ENCODE results near the gene MFAP5.

The MFAP5 gene, protein sequence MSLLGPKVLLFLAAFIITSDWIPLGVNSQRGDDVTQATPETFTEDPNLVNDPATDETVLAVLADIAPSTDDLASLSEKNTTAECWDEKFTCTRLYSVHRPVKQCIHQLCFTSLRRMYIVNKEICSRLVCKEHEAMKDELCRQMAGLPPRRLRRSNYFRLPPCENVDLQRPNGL

DNA sequence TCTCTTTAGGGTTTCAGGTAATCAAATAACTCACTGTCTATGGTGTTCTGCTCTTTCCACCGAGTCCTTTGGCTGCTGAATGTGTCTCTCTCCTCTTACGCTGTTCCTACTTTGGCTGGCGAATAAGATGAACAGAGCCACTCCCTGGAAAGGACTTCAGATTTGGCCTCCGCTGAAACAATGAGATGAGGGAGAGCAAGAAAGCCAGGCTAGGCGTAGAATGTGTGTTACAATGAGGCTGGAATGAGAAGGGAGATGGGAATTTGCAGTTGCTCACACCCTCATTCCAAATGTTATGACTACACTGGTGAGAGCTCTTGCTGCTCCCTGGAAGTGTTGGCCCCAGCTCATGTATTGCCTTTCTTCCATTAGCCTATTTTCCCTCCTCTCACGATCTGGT is at the start of gene MFAP5:
Gene MFAP5, minus strand, starts transcription at position 234 of the 400 bp plus-strand sequence. CDS start 722 bp downstream, outside the sequence.
- in situ Hi-C loops (cut with MboI; ENCODE audit: low pct_unique_long_range_greater_than_20kb, low sequenced_read_pairs): loop anchor here (25.0 kb wide), 1 partner anchor 375 kb away; no protein-coding TSS in a partner anchor
- DNase-seq: no peak

DNA sequence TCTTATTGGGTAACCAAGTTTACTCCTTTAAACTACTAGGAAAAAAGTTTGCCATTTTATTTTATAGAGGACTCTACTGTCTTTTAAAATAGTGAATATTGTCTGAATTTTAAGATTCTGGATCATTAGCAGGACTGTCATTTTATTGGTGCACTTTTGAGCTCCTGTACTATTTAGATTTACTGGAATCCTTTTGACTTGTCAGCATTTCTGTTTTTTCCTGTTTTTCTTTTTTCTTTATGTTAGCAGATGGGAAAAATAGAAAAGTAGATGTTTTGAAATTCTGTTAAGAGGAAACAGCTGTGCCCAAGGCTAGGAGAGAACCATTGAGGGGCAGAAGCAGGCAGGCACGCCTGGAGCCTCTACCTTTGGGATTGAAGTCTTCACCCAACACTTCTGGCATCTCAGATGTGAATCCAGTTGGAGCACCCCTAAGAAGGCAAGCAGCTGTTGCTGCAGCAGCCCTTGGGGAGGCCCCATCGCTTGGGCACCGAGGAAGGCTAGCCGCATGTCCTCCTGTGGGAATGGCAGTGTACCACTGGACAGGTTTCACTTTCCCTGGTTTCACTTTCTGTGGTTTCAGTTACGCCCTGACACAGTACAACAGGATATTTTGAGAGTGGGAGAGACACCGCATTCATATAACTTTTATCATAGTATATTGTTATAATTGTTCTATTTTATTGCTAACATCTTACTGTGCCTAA is 46.7 kb upstream of the MFAP5 start:
- no peak for DNase-seq
- in situ Hi-C loops (cut with MboI; ENCODE audit: low pct_unique_long_range_greater_than_20kb, low sequenced_read_pairs): no loop called here

DNA sequence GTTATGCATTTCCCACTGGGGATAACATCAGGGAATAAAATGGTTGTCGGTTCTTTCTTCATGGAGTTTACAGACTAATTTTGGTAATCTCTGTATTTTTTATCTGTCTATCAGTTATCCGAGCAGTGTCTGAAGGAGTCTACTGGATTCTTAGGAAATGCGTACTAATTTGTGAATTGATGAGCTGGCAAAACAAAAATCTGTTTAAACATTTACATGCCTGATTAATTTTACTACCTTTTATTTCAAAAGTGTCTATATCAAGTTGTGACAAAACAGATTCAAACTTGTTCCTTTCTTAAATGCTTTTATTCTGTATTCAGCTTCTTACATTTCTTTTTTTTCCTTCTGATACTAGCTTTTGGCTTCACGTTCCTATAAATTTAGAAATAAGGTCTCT is 39.5 kb upstream of the MFAP5 start:
- in situ Hi-C loops (cut with MboI; ENCODE audit: low pct_unique_long_range_greater_than_20kb, low sequenced_read_pairs): no loop called here
- DNase-seq: no peak

DNA sequence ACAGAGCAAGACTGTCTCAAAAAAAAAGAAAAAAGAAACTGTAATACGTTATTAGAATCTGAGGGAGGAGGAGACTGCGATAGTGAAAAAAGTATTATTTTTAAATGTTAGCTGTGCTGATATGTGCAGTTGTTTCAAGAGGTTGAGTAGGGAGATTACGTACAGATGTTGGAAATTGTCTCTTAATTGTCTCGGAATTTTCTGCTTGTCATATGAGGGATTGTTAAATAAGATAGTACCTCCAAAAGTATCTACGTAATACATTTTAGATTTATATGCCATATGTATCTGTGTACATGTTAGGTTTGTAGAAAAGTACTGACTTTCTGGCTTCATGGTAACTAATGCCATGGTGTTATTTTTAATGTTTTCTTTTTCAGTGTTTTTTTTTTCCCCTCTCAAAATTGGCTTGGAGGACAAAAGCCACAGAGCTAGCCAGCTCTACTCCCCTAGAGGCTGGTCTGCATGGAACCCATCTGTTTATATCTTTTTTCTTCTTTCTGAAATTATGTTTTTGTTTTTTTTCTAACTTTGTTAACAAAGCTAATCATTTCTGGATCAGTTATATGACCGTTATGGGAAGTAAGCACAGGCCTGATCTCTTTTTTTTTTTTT is 38.5 kb upstream of the MFAP5 start:
- no peak for DNase-seq
- in situ Hi-C loops (cut with MboI; ENCODE audit: low pct_unique_long_range_greater_than_20kb, low sequenced_read_pairs): no loop called here

DNA sequence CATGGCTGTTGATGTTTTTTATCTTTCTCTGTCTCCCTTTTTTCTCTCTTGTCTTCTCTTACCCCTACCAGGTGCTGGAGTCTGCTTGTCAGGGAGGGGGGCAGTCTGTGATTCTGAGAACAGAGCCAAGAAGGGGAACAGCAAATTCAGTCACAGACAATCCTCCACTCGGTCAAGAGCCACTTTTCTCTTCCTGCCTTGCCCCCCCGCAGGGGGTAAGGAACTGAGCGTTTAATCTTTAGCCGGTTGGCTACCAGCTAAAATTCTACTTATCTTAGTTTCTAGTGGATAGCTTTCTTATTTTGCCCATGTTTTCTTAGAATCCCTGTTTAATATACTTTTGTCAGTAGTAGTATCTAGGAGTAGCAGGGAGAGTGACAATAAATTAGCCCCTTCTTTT is 37.1 kb upstream of the MFAP5 start:
- in situ Hi-C loops (cut with MboI; ENCODE audit: low pct_unique_long_range_greater_than_20kb, low sequenced_read_pairs): loop anchor here (25.0 kb wide), 1 partner anchor 188 kb away; no protein-coding TSS in a partner anchor
- DNase-seq: peak; percentile 23

DNA sequence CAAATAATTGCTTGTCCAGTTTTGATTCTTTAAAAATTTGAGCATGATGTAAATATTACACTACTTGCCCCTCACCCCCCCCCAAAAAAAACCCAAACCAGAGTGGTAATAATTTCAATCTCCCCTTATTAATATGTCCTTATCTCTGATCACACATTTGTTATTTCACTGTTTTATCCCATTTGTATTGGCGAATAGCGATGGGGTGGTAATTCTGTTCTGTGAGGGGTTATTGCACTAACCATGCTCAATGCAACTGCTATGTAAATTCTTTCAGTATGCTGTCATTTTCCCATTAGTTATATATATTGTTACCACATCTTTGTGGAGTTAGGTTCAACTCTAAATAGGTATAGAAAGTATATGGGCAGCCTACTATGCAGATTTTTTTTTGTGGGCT is 36.3 kb upstream of the MFAP5 start:
- no peak for DNase-seq
- in situ Hi-C loops (cut with MboI; ENCODE audit: low pct_unique_long_range_greater_than_20kb, low sequenced_read_pairs): loop anchor here (25.0 kb wide), 1 partner anchor 188 kb away; no protein-coding TSS in a partner anchor

DNA sequence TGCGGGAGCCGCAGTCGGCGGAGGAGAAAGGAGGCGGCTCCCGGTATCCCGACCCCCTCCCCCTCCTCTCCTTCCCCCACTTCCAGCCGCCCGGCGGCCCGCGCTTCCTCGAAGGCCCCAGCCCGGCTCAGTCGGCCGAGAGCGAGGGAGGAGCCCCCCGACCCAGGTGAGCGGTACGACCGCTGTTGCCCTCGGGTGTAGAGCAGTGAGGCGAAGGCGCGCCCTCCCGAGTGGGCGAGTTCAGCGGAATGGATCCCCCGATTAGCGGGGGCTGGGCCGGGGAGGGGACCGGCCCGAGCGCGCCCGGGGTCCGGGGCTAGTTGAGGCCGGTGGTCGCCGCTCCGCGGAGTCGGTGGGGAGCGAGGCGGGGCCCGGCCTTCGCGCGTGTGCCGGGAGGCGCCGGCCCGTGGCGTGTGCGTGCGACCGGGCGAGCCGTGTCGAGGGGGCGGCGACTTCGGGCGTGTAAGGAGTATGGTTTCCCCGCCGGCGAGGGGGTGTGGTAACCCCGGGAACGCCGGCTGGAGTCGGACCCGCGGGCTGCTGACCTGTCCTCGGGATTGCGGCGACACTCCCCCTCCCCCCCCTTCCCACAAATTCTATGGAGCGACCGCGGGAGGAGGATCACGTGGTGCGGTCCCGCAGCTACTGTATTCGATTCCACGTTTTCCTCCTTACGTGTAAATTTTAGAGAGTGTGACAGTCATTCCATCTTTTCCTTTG is 35.7 kb upstream of the MFAP5 start:
- in situ Hi-C loops (cut with MboI; ENCODE audit: low pct_unique_long_range_greater_than_20kb, low sequenced_read_pairs): loop anchor here (25.0 kb wide), 1 partner anchor 189 kb away; no protein-coding TSS in a partner anchor
- DNase-seq: no peak

DNA sequence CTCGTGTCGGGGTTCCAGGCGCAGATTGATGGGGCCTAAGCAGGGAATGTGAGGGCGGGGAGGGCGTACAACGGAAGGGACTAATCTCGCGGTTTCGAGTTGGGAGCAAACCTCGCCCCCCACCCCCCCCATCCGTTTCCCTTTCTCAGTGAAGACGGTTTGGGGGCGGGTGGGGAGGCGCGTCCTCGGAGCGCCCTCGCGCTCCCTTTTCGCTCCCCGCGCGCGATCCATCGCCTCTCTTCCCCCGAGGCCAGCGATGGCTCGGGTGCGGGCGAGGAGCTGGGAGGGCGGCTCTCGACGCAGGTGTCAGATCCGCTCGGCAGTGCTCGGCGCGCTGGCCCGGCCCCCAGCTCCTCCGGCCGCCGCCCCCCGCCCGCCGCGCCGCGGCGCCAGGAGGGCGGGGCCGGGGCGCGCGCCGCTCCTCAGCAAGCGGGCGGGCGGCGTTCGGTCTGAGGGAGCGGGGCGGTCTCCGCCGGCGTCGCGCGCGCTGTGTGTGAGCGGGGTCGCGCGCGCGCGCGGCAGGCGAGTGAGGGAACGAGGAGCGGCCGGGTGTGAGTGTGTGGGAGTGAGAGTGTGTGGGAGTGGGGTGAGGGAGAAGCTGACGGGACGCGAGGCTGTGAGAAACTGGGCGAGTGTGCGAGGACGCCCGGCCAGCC is 35.0 kb upstream of the MFAP5 start, which contains the start of gene RIMKLB:
Gene RIMKLB, plus strand, starts transcription at position 516 of the 656 bp plus-strand sequence. CDS start 15,876 bp downstream, outside the sequence.
- in situ Hi-C loops (cut with MboI; ENCODE audit: low pct_unique_long_range_greater_than_20kb, low sequenced_read_pairs): loop anchor here (25.0 kb wide), 1 partner anchor 190 kb away; no protein-coding TSS in a partner anchor

DNA sequence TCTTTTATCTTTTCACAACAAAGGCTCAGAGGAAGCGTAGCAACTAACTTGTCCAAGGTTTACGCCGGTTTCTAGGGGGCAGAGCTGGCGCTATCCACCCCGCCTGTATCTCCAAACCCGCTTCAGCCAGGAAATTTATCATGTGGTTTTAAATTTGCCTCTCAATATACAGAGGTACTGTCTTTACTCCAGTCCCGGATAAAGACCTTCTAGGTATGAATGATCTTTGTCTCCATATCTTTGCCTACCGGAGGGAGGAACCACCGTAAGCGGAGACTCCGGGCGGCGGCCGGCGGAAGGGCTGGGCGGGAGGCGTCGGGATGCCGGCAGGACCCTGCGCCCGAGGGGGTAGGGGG is 34.5 kb upstream of the MFAP5 start:
- in situ Hi-C loops (cut with MboI; ENCODE audit: low pct_unique_long_range_greater_than_20kb, low sequenced_read_pairs): loop anchor here (25.0 kb wide), 1 partner anchor 190 kb away; no protein-coding TSS in a partner anchor
- DNase-seq: peak; percentile 61

More for the DNA sequence above, 35.0 kb upstream of the MFAP5 start, which contains the start of gene RIMKLB:
- DNase-seq: peak; percentile 84

DNA sequence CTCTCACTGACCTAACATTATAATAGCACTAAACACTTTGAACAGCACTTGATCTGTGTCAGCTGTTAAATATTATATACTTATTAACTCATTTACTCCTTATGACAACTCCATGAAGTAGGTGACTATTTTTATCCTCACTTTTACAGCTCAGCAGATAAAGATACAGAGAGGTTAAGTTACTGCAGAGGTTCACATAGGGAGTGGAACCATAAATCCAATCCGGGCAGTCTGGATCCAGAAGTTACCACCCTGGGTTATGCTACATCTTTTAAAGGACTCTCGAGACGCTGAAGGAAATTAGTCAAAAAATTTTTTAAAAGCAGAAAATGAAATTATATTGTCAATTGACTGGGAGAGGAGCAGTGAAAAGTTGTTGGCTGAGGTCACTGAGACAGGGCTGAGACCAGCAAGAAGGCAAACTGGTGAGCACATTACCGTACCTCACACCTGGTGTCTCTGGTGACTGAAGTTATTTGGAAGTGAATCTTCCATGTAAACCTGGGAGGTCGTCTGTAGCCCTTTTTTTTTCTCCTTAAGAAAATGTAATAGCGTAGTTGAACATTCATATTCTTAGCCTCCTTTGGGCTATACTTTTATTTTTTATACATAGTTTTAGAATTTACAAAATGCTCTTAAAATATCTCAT is 33.9 kb upstream of the MFAP5 start:
- in situ Hi-C loops (cut with MboI; ENCODE audit: low pct_unique_long_range_greater_than_20kb, low sequenced_read_pairs): loop anchor here (25.0 kb wide), 1 partner anchor 191 kb away; no protein-coding TSS in a partner anchor
- no peak for DNase-seq

DNA sequence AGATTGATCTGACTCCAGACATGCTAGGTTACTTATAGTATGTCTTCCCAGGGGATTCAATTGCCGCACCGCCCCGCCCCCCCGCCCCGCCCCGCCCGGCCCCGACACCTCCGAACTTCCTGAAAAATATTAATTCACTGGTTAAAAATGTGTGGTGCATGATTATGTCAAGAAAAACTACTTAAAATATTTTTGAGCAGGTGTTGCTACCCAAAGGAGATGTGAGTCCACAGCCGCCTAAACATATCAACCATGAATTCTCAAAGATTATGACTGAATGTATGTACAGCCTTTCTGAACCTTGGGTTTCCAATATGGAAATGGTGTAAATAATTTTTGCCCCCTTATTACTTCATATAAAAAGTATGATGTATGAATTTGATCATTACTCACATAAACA is 32.5 kb upstream of the MFAP5 start:
- in situ Hi-C loops (cut with MboI; ENCODE audit: low pct_unique_long_range_greater_than_20kb, low sequenced_read_pairs): loop anchor here (25.0 kb wide), 1 partner anchor 192 kb away; no protein-coding TSS in a partner anchor
- no peak for DNase-seq

DNA sequence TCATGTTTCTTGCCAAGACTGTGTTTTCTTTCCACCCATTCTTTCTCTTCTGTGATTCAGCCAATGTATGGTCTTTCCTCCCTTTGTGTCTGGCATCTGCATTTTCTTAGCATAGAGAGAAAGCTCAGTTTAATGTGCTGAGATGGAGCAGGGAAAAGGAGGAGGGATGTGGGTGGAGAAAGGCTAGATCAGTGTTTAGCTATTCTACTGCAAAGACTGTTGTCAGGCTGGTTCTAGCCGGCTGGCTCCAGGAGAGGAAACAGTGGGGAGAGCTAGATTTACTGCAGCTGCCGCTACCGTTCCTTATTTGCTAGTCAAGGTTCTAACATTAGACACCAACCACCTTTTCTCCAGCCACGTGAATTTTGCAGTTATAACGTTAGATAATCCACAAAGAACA is 29.9 kb upstream of the MFAP5 start:
- DNase-seq: peak; percentile 69
- in situ Hi-C loops (cut with MboI; ENCODE audit: low pct_unique_long_range_greater_than_20kb, low sequenced_read_pairs): loop anchor here (25.0 kb wide), 1 partner anchor 195 kb away; no protein-coding TSS in a partner anchor

DNA sequence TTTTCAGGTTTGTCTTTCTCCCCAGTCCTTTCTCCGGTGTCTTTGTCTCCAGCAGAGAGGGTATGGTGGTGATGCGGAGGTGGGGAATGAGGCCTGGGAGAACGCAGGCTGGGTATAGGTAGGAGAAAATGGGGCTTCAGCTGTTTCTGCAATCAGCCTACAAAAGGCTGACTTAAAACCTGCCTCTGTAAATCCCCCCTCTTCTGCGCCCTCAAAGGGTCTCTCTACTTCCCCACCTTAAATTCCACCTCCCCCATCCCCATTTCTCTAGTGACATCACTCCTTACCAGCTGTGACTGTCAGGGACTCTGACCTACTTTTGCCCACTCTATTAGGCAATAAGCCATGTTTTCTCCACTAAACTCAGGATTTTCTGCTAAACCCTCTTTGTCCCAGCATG is 27.1 kb upstream of the MFAP5 start:
- in situ Hi-C loops (cut with MboI; ENCODE audit: low pct_unique_long_range_greater_than_20kb, low sequenced_read_pairs): loop anchor here (25.0 kb wide), 1 partner anchor 198 kb away; no protein-coding TSS in a partner anchor

DNA sequence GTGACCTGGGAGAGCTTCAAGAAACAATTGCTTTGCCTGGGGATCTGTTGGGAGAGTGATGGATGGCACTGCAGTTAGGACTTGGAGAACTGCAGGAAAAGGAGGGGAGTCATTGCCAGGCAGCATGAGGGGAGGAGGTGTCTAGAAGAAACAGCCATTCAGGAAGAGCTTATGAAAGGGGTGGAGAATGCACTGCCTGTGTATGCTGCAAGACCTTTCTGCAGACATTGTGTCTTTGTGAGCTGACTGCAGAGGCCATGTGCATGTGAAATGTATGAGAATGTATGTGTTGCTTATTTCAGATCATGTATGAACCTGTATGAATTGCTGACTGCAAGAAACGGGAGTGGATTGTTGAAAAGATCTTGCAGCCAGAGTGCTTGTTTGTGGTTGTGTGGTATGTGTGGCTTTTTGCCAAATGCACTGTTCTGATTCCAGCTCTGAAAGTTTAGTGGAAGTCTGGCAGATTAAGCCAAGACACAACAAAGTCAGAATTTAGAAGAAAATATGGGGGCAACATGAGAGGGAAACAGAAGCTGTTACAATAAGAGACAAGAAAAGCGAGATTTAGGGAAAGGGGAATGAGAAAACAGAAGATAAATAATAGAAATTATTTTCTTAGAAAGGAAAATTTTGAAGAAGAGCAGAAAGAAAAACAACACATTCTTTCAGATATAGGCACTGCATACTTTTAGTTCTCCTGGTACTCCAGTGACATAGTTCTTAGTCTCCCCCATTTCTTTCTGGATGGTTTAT is 25.4 kb upstream of the MFAP5 start:
- peak; percentile 69 for DNase-seq
- in situ Hi-C loops (cut with MboI; ENCODE audit: low pct_unique_long_range_greater_than_20kb, low sequenced_read_pairs): loop anchor here (25.0 kb wide), 1 partner anchor 199 kb away; no protein-coding TSS in a partner anchor

More for the DNA sequence above, 27.1 kb upstream of the MFAP5 start:
- no peak for DNase-seq

DNA sequence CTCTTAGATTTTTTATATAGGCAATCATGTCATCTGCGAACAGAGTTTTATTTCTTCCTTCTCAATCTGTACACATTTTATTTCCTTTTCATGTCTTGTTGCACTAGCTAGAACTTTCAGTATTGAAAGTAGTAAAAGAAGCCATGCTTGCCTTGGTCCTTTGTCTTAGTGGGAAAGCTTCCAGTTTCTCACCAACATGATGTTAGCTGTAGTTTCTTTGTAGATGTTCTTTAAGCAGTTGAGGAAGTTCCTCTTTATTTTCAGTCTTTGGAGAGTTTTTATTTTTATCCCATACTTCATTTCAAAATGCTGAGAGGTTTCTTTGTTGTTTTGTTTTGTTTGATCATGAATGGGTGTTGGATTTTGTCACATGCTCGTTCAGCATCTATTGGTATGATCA is 22.4 kb upstream of the MFAP5 start:
- DNase-seq: no peak
- in situ Hi-C loops (cut with MboI; ENCODE audit: low pct_unique_long_range_greater_than_20kb, low sequenced_read_pairs): loop anchor here (25.0 kb wide), 1 partner anchor 202 kb away; no protein-coding TSS in a partner anchor

DNA sequence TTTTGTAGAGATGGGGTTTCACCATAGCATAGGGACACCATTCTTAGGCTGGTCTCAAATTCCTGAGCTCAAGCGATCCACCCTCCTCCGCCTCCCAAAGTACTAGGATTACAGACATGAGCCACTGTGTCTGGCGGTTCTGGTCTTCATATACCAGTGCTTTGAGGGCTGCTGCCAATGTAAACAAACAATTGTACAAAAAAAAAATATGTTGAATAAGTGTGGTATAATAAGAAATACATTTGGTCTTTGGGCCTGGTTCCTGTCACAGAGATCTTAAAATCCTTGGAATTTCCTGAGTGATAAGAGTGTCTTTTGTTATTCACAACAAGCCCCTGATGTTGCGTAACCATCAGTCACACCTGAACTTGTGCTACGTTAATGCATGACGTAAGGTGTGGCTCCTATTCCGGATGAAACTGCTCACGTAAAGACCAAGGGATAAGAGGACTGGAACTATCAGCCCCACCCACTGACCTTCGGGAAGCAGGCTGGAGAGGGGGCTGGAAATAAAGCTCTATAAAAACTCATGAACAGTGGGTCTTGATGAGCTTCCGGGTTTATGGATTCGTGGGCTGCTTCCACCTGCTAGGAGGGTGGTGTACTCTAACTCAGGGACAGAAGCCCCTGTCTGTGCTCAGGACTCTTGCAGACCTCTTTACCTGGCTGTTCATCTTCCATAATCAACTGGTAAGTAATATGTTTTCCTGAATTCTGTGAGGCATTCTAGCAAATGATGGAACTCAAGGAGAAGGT is 18.7 kb upstream of the MFAP5 start:
- DNase-seq: no peak
- in situ Hi-C loops (cut with MboI; ENCODE audit: low pct_unique_long_range_greater_than_20kb, low sequenced_read_pairs): loop anchor here (25.0 kb wide), 1 partner anchor 206 kb away; no protein-coding TSS in a partner anchor

All from KBM-7 (cell line).